ENCODE data around the gene CCL20.
"Not testable (repeated sequence)": the region's sequence is repeated elsewhere in the genome, so short reads cannot be mapped to it uniquely, and the experiment has no call there.

CCL20 gene

GRCh38 chr2:227839339-227840129 lies 25.9 kb downstream of the CCL20 start:
- not testable (repeated sequence) for DNase-seq

DNA sequence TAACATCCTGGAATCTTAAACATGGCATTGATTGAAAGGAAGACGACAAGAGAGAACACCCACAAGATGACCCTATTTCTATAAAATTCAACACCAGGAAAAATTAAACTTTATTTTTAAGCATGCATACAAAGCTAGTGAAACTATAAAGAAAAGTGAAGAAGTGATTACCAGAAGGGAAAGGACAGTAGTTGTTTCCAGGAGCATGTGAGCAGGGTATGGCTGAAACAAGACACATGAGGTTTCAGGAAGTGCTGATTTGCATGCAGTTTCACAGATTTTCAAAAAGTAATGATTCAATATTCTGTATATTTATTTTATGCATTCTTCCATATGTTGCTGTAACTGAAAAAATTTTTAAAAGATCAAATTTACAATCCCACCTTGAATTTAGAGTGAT lies 33.2 kb downstream of the CCL20 start:
- DNase-seq: no peak

GRCh38 chr2:227848146-227848545 lies 34.5 kb downstream of the CCL20 start:
- no peak for DNase-seq

GRCh38 chr2:227848586-227848985 lies 34.9 kb downstream of the CCL20 start:
- no peak for DNase-seq

GRCh38 chr2:227849906-227850305 lies 36.3 kb downstream of the CCL20 start:
- no peak for DNase-seq

- DNase-seq: no peak
These were observed 39.6 kb downstream of the CCL20 start for GRCh38 chr2:227853204-227853629.

DNA sequence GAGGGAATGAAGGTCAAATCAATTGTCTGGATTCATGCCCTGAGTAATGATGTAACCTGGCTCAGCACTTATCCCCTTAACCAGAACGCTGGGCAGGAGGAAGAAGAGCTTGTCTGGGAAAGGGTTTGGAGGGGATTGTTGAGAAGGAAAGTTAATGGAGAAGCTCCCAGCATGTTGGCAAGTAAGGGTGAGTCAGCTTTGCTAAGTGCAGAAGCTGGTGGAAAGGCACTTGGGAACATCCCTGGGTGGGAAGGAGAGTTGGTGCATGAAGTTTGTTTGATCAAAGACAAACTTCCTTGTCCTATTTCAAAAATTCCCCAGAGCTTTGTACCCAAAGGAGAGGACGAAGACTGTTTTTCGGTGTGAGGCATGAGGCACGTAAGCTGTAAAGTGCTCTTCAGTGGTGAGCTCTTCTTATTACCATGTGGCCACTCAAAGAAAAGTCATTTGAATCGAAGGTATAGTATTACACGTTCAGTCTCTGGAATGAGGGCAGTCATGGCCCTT lies 40.2 kb downstream of the CCL20 start:
- no peak for DNase-seq

- DNase-seq: no peak
These were observed 41.8 kb downstream of the CCL20 start for GRCh38 chr2:227855440-227855839.

DNA sequence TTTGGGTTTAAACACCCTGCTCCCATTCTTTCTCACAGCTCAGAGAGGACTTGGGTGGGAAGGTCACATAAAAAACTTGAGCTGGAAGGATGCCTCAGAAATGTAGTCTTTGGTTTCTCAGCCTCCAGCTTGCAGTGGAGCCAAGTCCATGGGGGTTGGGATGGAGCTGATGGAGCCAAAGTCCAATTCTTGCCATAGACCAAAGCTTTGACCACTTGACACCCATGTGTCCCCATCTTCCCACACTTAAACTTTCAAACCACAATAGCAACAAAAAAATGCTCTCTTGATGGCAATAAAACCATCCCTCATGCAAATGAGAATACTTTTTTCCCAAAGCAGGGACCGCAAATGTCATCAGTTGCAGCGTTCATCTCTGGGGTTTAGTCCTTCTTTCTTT lies 43.1 kb downstream of the CCL20 start:
- DNase-seq: no peak

GRCh38 chr2:227860221-227860641 lies 46.6 kb downstream of the CCL20 start:
- no peak for DNase-seq

DNA sequence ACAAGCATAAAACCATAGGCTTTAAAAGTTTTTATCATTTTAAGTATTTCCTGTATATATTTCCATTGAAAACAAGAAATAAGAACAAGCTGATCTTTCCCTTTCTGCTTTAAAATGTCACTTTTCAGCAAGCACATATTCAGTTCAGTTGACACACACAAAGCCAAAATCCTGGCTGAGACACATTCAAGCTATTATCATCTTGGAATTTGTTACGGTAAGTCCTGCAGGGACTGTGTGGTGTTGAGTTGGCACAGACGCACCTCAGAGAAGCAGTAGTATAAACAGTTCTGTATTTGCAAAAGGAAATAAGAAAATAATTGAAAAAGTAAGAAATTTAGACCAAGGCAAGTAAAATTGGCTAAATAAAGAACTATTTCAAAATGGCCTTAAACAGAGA lies 47.4 kb downstream of the CCL20 start:
- DNase-seq: no peak

GRCh38 chr2:227862227-227862740 lies 48.6 kb downstream of the CCL20 start:
- DNase-seq: no peak

- no peak for DNase-seq
These were observed 49.3 kb downstream of the CCL20 start for GRCh38 chr2:227862741-227863588.

- no peak for DNase-seq
These were observed 50.6 kb downstream of the CCL20 start for GRCh38 chr2:227864161-227864756.

DNA sequence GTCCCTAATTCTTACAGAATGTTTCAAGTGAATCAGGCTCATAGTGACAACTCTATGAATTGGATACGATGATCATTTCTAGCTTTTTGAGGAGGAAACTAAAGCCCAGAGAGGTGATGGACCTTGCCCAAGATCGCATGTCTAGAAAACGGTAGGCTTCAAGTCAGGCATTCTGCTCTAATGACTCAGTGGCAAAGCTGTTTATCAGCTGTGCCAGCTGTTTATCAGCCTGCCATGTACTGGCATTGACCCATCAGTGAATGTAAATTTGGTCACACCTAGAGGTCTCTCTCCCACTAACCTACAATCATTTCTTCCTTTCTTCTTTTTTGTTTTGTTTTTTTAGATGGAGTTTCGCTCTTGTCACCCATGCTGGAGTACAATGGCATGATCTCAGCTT lies 51.6 kb downstream of the CCL20 start:
- no peak for DNase-seq
